DMS79 treated with DMSO at 0.1 percent for 48 hours (cell line): ENCODE results near the gene FAM228B.
A peak's percentile ranks its signal among the peaks of the same experiment; 100 is the strongest.
"Not testable (repeated sequence)": the region's sequence is repeated elsewhere in the genome, so short reads cannot be mapped to it uniquely, and the experiment has no call there.

Source experiments
- DNase-seq: peaks from one replicate; lab custom pipeline; 2025; lab: John Stamatoyannopoulos, UW

The FAM228B gene

DNA sequence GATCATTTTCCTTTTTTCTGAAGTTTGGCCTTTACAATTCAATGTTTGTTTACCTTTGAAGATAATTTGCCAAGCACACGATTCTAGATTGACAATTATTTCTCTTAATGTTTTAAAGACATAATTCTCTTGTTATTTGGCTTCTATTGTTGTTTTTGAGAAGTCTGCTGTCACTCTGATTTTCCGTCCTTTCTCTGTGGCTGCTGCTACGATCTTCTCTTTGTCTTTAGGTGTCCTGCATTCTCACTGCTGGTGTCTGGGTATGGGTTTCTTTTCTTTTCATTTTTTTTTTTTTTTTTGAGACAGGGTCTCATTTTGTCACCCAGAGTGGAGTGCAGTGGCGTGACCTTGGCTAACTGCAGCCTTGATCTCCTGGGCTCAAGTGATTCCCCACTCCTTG lies 36.4 kb downstream of the FAM228B start:
- DNase-seq, result no peak

DNA sequence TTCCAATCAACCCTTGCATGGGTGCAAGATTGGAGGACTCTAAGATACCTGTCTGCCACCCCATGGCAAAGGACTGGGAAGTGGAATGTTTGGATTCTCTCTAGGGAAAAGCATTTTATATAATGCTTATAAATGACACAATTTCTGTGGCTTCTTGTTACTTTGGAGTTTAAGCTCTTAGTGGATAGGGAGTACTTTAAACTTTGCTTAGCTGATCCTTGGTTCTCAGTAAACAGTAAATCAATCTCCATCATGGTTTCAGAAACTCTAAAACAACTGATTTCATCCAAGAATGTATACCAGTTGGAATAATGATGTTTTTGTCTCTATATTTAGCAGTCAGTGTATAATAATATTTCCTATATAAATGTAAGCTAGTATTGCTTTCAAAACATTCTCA lies 37.5 kb downstream of the FAM228B start:
- DNase-seq, result no peak

DNA sequence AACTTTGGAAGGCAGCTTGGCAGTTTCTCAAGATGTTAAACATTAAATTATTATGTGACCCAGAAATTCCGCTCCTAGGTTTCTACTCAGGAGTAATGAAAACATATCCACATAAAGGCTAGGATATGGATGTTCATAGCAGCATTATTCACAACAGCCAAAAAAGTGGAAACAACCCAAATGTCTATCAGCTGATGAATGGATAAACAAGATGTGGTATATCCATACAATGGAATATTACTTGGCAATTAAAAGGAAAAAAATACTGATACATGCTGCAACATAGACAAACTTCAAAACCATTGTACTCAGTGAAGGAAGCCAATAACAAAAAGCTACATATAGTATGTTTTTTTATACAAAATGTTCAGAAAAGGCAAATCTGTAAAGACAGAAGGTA lies 39.2 kb downstream of the FAM228B start:
- no peak for DNase-seq

DNA sequence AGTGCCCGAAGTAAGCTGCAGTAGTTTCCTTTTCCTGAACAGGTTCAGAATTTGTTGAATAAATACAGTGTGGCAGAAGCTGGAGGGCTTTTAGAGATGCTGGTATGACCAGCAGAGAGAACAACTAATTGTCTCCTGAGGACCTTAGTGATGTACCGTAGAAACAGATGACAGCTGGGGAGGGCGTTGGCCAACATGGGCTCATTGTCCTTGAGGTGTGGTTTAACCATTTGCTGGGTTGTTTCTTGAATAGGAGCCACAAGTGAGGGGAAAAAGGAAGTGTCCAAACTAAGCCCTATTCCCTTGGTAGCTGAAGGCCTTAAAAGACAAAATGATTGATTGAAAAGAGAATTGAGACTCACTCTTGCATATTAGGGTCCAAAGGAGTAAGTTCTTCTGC lies 39.9 kb downstream of the FAM228B start:
- no peak for DNase-seq

DNA sequence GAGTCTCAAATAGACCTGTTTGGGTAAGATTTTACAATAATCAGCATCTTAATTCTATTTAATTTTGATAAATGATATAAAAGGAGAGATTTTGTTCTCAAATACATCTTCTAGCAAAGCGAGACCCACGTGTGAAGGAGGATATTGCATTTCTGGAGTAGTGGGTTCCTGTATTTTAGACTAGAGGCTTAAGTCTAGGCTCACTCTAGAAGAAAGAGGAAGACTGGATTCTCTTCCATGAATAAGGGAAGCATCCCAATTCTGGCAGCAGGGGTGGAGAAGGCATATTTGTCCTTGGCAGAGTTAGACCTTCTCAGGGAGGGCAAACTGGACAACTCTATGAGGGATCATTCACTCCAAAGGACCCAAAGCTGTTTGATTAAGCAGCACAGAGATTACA lies 40.3 kb downstream of the FAM228B start:
- DNase-seq, result no peak

DNA sequence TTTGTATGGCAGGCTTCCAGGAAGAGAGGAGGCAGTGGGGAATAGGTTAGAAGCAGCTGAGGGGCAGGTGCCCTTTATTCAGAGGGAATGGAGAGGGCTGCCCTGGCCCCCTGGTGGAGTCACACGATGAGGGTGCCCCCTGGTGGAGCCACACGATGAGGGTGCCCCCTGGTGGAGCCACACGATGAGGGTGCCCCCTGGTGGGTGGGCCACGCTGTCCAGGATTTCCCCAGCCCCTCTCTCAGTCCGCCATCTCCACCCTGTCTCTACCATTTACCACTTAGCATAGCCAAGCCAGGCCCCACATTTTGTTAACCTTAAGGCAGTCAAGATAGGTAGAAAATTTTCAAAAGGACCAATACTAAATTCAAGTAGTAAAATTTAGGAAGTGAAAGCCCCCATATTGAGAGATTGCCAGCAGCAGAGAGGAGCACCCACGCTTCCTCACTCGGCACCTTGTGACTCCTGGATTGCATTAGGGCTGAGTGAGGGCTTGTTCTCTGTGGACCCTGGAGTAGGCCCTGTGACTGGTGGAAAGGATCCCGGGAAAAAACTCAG lies 41.2 kb downstream of the FAM228B start:
- DNase-seq, result no peak

DNA sequence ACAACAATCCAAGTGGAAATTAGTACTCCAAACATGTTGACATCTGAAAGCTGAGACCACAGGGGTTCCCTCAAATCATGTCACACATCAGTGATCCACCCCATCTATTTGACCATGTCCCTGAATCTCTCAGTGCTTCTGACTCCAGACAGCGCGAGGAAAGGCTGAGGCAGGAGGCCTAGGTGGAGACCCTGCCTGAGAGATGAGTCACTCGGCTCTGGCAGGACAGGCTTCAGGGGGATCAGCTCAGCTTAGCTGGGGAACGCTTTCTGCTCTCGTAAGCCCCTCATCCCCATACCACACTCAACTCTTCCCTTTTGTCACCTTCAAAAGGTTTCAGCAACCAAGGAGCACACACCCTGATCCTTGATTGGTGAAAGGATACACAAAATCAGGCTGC lies 45.8 kb downstream of the FAM228B start:
- no peak for DNase-seq

- no peak for DNase-seq
Observed at GRCh38 chr2:24174851-24175277, 51.6 kb downstream of the FAM228B start, which contains the start of gene FAM228A. FAM228A (plus strand) TSS chr2:24175053; CDS start chr2:24175481, 428 bp downstream.

GRCh38 chr2:24175631-24176187 lies 52.4 kb downstream of the FAM228B start:
- no peak for DNase-seq

GRCh38 chr2:24176326-24176725 lies 53.1 kb downstream of the FAM228B start:
- no peak for DNase-seq

- no peak for DNase-seq
Observed at GRCh38 chr2:24179683-24180082, 56.4 kb downstream of the FAM228B start.

GRCh38 chr2:24181849-24182248 lies 58.6 kb downstream of the FAM228B start:
- DNase-seq, result peak; percentile 14

DNA sequence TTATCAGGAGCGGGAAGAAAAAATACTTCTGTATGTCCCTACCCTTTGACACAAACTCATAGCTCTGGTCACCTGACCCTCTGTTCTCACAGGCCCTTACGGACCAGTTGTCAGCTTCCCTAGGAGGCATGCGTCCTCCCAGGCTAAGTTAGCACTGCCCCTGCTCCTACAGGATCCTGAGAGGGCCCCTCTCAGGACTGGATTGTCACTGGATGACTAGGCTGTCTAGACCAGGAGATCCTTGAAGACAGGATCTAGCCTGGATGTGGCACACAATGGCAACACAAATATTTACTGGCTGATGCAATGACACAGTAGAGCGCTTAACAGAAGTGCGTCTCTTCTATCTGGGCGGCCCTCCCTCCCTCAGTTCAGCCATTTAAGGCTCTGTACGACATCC lies 59.2 kb downstream of the FAM228B start:
- DNase-seq, result peak; percentile 53

GRCh38 chr2:24183366-24184069 lies 60.2 kb downstream of the FAM228B start:
- peak; percentile 78 for DNase-seq

DNA sequence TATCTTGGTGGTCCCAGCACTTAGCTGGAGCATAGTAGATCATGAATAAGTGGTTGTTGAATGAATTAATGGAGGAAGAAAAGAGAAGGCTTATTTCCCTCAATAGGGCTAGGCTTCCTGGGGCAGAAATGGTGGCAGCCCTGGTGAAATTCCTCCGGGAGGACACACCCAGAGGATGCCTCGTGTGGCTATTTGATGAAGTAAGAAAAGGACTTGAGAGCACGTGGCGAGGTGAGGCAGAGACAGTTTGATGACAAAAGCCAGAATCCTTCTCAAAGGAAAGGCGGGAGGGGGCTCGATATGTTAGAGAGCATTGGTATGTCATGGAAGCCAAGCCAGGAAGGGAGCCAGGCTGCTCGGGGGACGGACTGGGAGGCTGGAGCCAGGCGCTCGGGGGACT lies 66.3 kb downstream of the FAM228B start:
- no peak for DNase-seq

DNA sequence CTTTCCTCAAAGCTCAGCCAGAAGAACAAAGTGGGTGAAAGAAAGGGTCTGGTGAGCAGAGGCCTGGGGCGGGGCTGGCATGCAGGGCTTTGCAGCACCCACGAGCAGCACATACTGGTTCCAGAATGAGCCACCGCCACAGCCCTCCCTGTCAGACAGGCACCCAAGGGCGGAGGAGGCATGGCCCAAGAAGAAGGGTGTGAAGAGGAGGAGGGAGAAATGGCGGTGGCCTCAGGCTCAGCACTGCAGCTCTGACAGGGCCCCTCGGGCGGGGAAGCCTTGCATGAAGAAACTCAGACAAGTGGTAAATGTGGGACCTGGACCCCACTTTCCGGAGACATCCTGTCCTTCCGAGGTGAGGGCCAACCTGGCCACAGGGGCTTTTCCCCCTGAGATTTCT lies 67.2 kb downstream of the FAM228B start:
- no peak for DNase-seq

DNA sequence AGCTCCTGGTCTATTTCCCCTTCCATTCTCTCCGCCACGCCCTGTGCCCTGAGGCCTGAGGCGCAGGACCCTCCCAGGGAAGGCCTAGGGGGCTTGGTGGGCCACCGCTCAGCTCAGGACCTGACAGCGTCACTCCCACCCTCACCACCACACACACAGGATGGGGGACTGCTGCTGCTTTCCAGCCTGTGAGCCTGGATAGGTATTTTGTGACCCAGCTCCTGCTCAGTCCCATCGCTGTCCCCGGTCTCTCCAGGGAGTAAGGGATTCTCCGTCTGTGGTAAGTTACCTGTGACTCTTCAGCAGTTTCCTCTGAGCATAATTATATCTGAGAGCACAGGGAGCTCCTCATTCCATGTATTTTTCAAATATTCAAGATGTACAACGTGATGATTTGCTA lies 67.9 kb downstream of the FAM228B start:
- DNase-seq, result no peak

DNA sequence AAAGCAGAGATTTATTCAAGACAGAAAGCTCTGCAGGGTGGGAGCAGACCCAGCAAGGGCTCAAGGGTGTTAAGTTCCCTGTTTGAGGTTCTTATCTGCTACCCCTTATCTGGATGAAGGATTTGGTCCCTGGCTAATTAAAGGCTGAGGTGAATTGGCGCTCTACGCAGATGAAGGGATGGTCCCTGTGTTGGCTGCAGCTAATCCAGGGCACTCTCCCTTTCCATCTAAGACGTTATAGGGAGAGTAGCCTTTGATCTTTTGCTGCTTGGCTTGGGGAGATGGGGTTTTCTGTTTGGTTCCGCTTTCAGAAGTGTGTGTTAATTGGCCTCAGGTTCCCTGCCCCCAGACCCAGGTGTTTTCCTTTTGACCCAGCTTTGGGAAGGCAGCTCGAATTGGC lies 68.6 kb downstream of the FAM228B start:
- DNase-seq, result no peak

- not testable (repeated sequence) for DNase-seq
Observed at GRCh38 chr2:24197213-24197612, 73.9 kb downstream of the FAM228B start.

GRCh38 chr2:24199968-24200590 lies 76.8 kb downstream of the FAM228B start:
- no peak for DNase-seq

DNA sequence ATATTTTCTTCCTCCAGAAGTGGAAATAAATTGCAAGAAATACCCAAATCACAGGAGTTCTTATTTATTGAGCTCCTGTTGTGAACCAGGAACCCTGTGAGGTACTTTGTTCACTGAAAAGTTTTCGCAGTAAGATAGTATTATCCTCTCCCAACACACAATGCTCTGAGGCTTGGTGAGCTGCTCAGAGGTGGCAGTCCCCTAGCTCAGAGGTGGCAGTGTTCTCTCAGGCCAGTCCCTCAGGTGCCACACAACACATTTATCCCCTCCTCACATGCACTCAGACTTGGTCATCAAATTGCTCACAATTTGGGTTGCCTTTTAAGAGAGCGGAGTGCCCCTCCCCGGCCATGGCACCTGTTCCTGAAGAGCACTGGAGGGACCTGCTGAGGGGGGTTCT lies 77.5 kb downstream of the FAM228B start:
- DNase-seq, result no peak

DNA sequence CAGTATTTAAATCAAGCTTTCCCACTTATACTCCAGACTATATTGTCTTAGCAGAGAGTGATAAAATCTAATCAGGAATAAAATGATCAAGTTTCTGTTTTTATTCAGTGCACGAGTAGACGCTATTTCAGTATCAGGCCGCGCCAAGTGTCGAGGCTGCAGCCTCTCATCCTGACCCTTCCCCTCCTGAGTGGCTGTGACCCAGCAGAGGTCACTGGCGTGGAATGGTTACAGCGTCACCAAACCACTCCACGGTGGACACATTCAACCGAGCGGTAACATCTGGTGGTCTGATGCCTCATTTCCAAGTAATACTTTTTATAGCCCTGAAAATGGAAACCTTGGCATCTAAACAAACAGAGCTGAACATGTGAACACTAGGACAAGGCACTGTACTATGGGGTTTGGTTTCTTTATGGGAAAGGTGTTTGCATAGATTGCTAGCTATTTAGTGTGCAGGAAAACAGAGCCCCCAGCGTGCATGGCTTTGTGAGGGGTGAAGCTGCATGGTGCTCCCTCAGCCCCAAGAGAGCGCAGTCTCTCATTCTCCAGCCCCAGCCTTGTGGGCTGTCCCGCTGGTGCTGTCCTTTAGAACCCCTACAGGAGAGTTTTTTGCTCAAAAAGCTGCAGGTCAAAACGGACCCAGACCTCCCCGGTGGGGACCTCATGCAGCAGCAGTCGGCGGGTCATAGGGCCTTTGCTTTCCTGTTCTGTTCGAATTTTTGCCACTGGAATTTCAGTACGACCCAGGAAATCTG lies 79.9 kb downstream of the FAM228B start:
- no peak for DNase-seq

GRCh38 chr2:24203787-24204150 lies 80.5 kb downstream of the FAM228B start:
- no peak for DNase-seq
